ENCODE results near the gene KRT2. TPM values are rescaled to one million over a fixed set of nuclear protein-coding genes. Genes with fewer than 3 reads are reported as not detected.

KRT2 gene
- total and polyA plus RNA-seq, 2 donors (not counting 3 experiments of a cell fraction or from before 2014, with no cell fraction given) = not detected

- Histone ChIP-seq H3K9me1 (replicated peaks; ENCODE audit: control insufficient read depth, extremely low read depth, insufficient read depth, low read length) (no peaks in the 10 kb centered on the region), H4K20me1 (replicated peaks; ENCODE audit: control insufficient read depth, extremely low read depth, insufficient read depth, low read length) (no peaks in the 10 kb centered on the region), H3K9ac (replicated peaks; ENCODE audit: extremely low read depth, insufficient read depth, low read length) (no peak overlapping the region), H2AFZ (ENCODE audit: low read depth, low read length) (no peak overlapping the region), H3K27me3 (ENCODE audit: control insufficient read depth in 2 of 2, insufficient read depth in 2 of 2, low read length in 2 of 2) (peaks cover 3 to 15% of the 10 kb centered on the region in 2 experiments), H3K9me3 (replicated peaks; ENCODE audit: control insufficient read depth, insufficient read depth, low read length) (no peaks in the 10 kb centered on the region), H3K4me3 (replicated peaks in 1 of 3; ENCODE audit: insufficient read depth in 1 of 3, low read depth in 1 of 3, low read length in 3 of 3) (no peak overlapping the region), H3K4me2 (ENCODE audit: insufficient read depth, low read length) (no peak overlapping the region), H3K36me3 (ENCODE audit: control insufficient read depth in 2 of 2, extremely low read depth in 1 of 2, insufficient read depth in 2 of 2, low read length in 2 of 2) (no peaks in the 10 kb centered on the region), H3K27ac (ENCODE audit: insufficient read depth, low read depth, low read length) (no peak overlapping the region), H3K79me2 (ENCODE audit: control insufficient read depth, insufficient read depth, low read length) (no peaks in the 10 kb centered on the region), H3K4me1 (ENCODE audit: control insufficient read depth, extremely low read depth, insufficient read depth, low read length) (no peaks in the 10 kb centered on the region)
- dilution Hi-C loops (cut with MboI; ENCODE audit: extremely low pct_ligation_motif_present, low sequenced_read_pairs) = no loop called here
- ChIA-PET POLR2A (no interaction called here), CTCF (no interaction called here)
- intact Hi-C loops (cut with micrococcal nuclease) = no loop called here
- TF ChIP-seq POLR2AphosphoS5 (IDR thresholded peaks at IDR 0.05; ENCODE audit: insufficient read depth, low read depth, low read length) = no peak
- TF ChIP-seq POLR2A (IDR thresholded peaks at IDR 0.05; ENCODE audit: low read depth, low read length) = no peak
- no peak for TF ChIP-seq EZH2 (IDR thresholded peaks at IDR 0.05; ENCODE audit: borderline replicate concordance, low read depth, low read length, severe bottlenecking)
- TF ChIP-seq GATA2 (IDR thresholded peaks at IDR 0.05; ENCODE audit: insufficient read depth, insufficient read length, low read depth, low read length) = no peak
- TF ChIP-seq CTCF (IDR thresholded peaks at IDR 0.05; ENCODE audit: extremely low read depth in 1 of 2, insufficient read depth in 1 of 2, low read depth in 1 of 2, low read length in 2 of 2) = no peak
- no peak for TF ChIP-seq MAX (IDR thresholded peaks at IDR 0.05; ENCODE audit: insufficient read depth, insufficient read length)
- no peak for TF ChIP-seq JUN (IDR thresholded peaks at IDR 0.05; ENCODE audit: borderline replicate concordance, insufficient read depth, insufficient read length, low read depth)
- TF ChIP-seq MYC (IDR thresholded peaks at IDR 0.05; ENCODE audit: low read depth, low read length) = no peak
- no peak for TF ChIP-seq FOS (IDR thresholded peaks at IDR 0.05; ENCODE audit: borderline replicate concordance, insufficient read depth, low read length)
- BruUV-seq (replicated peaks) = no TSS peak
- DNase-seq (ENCODE audit: low read depth, low spot score) = no peak
- no peak for FAIRE-seq
Observed at GRCh38 chr12:52606581-52607218, 45.3 kb downstream of the KRT2 start.

Measured in endothelial cell of umbilical vein (primary cell).